ENCODE measurements around the gene SP9.
A peak's percentile ranks its signal among the peaks of the same experiment; 100 is the strongest.

Gene SP9

GRCh38 chr2:174324530-174324929 is 10.2 kb upstream of the SP9 start:
- TF ChIP-seq CTCF (IDR thresholded peaks at IDR 0.05; ENCODE audit: low read length, missing control alignments) = no peak
- H3K4me3 ChIP-seq (replicated peaks; ENCODE audit: low read depth, low read length) = no peak overlapping the region
- no peak for DNase-seq (ENCODE audit: low read depth)

DNA sequence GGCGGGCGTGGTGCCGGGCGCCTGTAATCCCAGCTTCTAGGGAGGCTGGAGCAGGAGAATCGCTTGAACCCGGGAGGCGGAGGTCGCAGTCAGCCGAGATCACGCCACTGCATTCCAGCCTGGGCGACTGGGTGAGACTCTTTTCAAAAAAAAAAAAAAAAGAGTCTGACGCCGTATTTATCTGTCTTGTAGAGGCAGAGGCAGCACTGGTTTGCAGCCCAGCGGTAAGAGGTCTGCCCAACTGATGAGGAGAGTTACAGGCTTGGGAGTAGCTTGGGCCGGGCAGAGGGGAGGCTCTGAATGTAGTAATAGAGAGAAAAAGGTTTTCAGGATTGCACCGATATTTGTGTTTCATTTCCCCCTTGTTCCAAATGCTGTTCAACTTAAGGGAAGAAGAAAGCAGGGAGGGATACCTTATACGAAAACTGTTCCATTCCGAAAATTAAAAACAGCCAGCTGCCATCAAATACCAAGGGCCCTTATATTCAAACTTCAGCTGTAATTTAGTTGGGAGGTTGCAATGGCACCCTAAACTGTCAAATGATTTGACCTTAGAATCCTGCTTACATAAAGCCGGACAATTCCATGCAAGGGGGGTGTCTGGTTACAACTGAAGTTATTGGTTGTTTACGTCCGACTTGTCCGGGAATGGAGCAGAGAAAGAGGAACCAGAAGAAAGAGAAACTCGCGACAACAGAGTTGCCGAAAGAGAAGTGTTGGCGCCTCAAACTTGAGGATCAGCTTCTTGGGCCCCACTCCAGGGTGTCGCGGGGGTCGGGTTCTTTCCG is 9.2 kb upstream of the SP9 start:
- no peak for DNase-seq (ENCODE audit: low read depth)
- TF ChIP-seq CTCF (IDR thresholded peaks at IDR 0.05; ENCODE audit: low read length, missing control alignments) = no peak
- H3K4me3 ChIP-seq (replicated peaks; ENCODE audit: low read depth, low read length) = peak overlapping the region; percentile 46

GRCh38 chr2:174326161-174327020 is 8.4 kb upstream of the SP9 start:
- H3K4me3 ChIP-seq (replicated peaks; ENCODE audit: low read depth, low read length) = peak overlapping the region; percentile 46
- TF ChIP-seq CTCF (IDR thresholded peaks at IDR 0.05; ENCODE audit: low read length, missing control alignments) = no peak
- no peak for DNase-seq (ENCODE audit: low read depth)

DNA sequence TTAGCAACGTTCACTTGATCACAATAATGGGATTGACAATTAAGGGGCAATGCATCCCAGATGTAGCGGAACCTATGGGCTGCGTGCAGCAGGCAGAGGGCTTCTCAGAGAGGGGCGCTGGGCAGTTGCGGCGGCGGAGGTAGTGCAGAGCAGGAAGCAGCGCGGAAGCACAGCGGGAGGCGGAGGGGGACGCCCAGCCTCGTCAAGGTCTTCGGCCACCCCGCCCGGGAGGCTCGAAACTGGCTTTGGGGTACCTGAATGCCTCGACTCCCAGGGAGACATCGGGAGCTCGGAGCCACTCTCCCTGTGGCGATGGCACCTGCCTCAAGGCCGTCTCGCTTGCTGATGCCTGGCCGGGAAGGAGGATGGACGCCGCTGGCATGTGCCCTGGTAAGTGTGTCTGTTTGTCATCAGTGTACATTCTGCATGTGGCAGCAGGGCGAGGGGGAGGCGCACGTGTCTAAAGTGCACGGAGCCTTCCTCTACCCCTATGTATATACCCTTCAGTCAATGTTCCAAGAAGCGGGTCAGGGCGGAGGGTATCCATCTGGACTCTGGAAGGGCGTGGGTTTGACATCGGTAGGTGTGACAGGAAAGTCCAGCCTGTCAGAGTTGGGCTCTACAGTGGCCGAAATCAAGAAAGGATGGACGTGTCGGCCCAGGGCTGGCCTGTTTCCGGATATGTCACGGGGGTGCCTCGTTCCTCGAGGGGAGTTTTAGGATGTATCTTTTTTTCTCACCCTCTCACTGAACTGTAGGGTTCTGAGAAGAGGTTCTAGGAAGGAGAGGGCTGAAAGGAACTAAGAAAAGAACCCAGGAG is 7.5 kb upstream of the SP9 start:
- no peak for TF ChIP-seq CTCF (IDR thresholded peaks at IDR 0.05; ENCODE audit: low read length, missing control alignments)
- H3K4me3 ChIP-seq (replicated peaks; ENCODE audit: low read depth, low read length) = no peak overlapping the region
- DNase-seq (ENCODE audit: low read depth) = no peak

DNA sequence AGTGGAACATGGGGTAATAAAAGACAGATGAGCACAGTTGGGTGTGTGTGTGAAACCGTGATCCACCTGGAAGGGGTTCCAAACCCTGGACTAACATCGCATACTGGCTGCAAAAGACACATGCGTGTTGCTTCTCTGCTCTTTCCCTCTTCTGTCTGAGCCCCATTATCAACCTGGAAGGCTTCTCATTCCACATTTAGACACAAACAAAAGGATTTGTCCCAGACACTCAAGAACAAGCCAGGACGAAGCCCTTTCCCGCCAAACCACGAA is 7.0 kb upstream of the SP9 start:
- H3K4me3 ChIP-seq (replicated peaks; ENCODE audit: low read depth, low read length) = no peak overlapping the region
- TF ChIP-seq CTCF (IDR thresholded peaks at IDR 0.05; ENCODE audit: low read length, missing control alignments) = no peak
- DNase-seq (ENCODE audit: low read depth) = no peak

DNA sequence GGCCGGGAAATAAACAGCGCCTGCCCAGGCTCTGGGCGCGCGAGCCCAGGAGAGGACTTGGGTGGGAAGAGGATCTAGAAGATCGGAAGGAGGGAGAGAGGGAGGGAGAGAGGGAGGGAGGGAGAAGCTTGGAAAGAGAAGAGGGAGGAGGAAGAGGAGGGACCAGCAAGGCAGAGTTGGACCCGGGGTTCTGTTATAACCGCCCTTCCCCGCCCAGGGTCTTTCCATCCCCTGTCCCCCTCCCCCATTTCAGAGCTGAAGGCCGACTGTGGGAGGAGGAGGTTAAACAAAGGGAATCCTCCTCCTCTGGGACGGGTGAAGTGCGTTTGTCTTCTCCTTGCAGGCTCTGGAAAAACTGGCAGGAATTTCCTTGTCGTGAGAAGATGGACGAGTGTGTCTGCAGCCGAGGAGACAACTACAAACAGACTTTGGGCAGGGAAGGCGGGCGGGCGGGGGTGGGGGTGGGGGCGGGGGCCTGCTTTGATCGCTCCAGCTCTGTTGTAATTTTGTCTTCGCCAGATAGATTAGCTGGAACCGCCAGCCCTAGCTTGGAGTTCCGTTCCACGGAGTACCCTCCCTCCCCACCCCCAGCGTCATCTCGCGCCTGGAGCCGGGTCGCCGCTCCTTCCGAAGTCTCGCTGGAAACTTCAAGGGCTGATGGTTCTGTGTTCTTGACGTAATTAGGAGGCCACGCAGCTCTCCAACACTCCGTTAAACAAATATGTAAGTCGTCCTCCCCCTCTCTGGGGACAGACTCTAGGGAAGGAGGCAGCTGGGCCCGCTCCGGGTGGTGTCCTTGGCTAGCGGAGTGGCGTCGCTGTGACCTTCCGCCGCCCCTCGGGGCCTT is 6.4 kb upstream of the SP9 start:
- no peak for DNase-seq (ENCODE audit: low read depth)
- H3K4me3 ChIP-seq (replicated peaks; ENCODE audit: low read depth, low read length) = no peak overlapping the region
- no peak for TF ChIP-seq CTCF (IDR thresholded peaks at IDR 0.05; ENCODE audit: low read length, missing control alignments)

All from fibroblast of pulmonary artery (primary cell).